Activated T-helper 1 cell treated with Interleukin-2 at 50 U/mL for 16 hours (primary cell): ENCODE results near the gene UBXN2A.

ENCODE experiments used
- DNase-seq: peaks from one replicate; pipeline ENCODE4 v3.0.0-alpha.2; 2020; ENCODE audit warnings: low read depth

UBXN2A gene

GRCh38 chr2:24045511-24046508 is 105.5 kb downstream of the UBXN2A start:
- DNase-seq, result no peak

GRCh38 chr2:24046599-24046929 is 106.3 kb downstream of the UBXN2A start:
- DNase-seq, result no peak

- DNase-seq, result peak; percentile 84
Measured at GRCh38 chr2:24046930-24047702, 106.9 kb downstream of the UBXN2A start, which contains the start of gene WDCP. TSS of gene WDCP (minus strand) at chr2:24047391. CDS start at chr2:24039494, 7,897 bp downstream.

GRCh38 chr2:24047703-24048033 is 107.4 kb downstream of the UBXN2A start:
- DNase-seq, result no peak

GRCh38 chr2:24048769-24049484 is 108.7 kb downstream of the UBXN2A start:
- DNase-seq, result no peak

GRCh38 chr2:24049485-24050021 is 109.3 kb downstream of the UBXN2A start, which contains the start of gene FKBP1B:
TSS of gene FKBP1B (plus strand) at chr2:24049741. CDS start at chr2:24049850, 109 bp downstream.
- DNase-seq, result peak; percentile 29

- no peak for DNase-seq
Measured at GRCh38 chr2:24050041-24050979, 110.0 kb downstream of the UBXN2A start.

- no peak for DNase-seq
Measured at GRCh38 chr2:24051833-24052232, 111.6 kb downstream of the UBXN2A start.

- no peak for DNase-seq
Measured at GRCh38 chr2:24052951-24053350, 112.7 kb downstream of the UBXN2A start.
